ENCODE results near the gene CDYL.

CDYL gene

DNA sequence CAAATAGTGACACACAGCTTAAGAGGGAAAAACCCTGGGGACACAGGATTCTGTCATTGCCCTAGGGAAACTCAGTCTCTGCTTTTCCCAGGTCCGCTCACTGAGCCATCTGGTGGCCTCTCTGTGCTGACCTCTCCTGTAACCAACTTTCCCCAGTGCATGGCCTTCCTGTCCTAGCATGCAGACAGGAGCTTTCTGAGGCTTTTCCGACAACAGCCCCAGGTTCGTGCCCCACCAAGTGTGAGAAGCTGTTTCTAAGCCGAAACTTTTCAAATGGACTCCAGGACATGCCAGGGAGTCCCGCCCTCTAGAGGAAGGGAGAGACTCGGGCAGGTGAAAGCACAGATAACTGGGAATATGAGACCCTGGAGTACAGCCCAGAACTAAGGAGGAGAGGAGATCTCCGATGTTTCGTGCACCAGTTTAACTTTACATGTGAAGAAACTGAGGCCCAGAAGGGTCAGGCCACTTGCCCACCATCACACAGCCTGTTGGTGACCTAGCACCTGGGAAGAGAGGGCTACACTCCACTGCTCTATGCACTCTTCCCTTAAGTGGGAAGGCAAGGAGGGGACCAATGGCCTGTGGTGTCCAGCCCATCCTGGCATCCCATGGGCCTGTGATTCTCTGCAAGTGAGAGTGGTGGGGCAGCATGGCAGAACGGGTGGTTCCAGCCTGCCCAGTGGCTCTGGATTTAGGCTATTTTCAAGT is 181.5 kb downstream of the CDYL start:
- TF ChIP-seq, protein P1, sequence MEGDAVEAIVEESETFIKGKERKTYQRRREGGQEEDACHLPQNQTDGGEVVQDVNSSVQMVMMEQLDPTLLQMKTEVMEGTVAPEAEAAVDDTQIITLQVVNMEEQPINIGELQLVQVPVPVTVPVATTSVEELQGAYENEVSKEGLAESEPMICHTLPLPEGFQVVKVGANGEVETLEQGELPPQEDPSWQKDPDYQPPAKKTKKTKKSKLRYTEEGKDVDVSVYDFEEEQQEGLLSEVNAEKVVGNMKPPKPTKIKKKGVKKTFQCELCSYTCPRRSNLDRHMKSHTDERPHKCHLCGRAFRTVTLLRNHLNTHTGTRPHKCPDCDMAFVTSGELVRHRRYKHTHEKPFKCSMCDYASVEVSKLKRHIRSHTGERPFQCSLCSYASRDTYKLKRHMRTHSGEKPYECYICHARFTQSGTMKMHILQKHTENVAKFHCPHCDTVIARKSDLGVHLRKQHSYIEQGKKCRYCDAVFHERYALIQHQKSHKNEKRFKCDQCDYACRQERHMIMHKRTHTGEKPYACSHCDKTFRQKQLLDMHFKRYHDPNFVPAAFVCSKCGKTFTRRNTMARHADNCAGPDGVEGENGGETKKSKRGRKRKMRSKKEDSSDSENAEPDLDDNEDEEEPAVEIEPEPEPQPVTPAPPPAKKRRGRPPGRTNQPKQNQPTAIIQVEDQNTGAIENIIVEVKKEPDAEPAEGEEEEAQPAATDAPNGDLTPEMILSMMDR (IDR thresholded peaks at IDR 0.05; ENCODE audit: borderline replicate concordance, insufficient read depth, low read depth, low read length) = no peak
- no peak overlapping the region for H3K4me3 ChIP-seq (ENCODE audit: low read depth, low read length)

DNA sequence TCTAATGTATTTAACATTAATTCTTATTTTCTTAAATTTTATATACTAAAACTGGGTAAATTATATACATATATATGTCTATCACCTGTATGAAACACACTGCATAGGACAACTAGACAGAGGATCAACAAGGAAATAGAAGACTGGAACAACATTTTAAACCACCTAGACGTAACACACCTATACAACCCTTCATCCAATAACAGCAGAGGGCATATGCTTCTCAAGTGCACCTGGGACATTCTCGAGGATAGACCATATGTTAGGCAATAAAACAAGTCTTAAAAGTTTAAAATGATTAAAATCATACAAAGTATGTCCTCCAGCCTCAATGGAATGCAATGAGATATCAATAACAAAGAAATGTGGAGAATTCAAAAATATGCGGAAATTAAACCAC is 182.4 kb downstream of the CDYL start:
- TF ChIP-seq, protein P1 (IDR thresholded peaks at IDR 0.05; ENCODE audit: borderline replicate concordance, insufficient read depth, low read depth, low read length) = no peak
- no peak overlapping the region for H3K4me3 ChIP-seq (ENCODE audit: low read depth, low read length)

DNA sequence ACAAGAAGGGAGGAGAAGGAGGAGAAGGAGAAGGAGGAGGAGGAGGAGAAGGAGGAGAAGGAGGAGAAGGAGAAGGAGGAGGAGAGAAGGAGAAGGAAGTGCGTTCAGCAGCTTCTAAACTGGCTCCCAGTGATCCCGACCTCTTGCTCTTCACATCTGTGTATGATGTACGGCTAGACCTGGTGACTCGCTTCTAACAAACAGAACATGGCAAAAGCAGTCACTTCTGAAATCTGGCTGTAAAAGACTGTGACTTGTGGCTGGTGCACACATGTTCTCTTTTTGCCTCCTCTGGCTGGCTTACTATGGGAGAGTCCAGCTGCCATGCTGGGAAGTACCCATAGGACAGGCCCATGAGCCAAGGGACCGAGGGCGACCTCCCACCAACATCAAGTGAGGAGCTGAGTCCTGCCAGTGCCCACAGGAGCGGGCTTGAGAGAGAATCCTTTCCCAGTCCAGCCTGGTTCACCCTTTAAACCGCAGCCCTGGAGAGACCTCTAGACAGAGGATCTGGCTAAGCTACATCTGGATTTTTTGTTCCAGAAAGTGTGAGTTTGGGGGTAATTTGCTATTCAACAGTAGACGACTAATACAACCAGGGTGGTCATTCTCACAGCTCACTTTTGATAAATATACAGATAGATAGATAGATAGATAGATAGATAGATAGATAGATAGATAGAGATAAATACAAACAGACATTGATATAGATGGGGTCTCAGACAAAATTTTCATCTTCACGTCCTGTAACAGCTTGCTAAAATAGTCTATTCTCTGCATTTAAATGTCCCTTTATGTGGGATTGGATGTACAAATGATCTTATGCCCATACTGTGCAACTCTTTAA is 185.3 kb downstream of the CDYL start:
- TF ChIP-seq, protein P1 (IDR thresholded peaks at IDR 0.05; ENCODE audit: borderline replicate concordance, insufficient read depth, low read depth, low read length) = no peak

DNA sequence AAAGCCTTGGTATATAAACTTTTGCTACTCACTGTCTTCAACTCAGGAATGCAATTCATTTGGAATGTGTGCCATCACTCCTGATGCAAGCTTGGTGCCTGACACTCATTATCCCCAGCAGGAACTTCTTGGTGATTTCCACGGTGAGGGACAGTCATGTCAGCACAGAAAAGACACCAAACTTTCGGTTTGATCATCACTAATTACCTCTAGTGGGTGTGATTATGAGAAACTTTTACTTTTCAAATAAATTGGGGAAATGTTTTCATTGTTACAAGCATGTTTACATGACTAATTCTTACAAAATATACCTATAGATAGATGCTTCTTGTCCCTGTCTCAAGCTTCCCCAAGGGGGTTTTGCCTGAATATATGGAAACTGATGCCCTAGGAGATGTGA is 186.7 kb downstream of the CDYL start:
- H3K4me3 ChIP-seq (ENCODE audit: low read depth, low read length) = no peak overlapping the region
- TF ChIP-seq, protein P1 (IDR thresholded peaks at IDR 0.05; ENCODE audit: borderline replicate concordance, insufficient read depth, low read depth, low read length) = no peak

More for the DNA sequence above, 185.3 kb downstream of the CDYL start:
- no peak overlapping the region for H3K4me3 ChIP-seq (ENCODE audit: low read depth, low read length)

DNA sequence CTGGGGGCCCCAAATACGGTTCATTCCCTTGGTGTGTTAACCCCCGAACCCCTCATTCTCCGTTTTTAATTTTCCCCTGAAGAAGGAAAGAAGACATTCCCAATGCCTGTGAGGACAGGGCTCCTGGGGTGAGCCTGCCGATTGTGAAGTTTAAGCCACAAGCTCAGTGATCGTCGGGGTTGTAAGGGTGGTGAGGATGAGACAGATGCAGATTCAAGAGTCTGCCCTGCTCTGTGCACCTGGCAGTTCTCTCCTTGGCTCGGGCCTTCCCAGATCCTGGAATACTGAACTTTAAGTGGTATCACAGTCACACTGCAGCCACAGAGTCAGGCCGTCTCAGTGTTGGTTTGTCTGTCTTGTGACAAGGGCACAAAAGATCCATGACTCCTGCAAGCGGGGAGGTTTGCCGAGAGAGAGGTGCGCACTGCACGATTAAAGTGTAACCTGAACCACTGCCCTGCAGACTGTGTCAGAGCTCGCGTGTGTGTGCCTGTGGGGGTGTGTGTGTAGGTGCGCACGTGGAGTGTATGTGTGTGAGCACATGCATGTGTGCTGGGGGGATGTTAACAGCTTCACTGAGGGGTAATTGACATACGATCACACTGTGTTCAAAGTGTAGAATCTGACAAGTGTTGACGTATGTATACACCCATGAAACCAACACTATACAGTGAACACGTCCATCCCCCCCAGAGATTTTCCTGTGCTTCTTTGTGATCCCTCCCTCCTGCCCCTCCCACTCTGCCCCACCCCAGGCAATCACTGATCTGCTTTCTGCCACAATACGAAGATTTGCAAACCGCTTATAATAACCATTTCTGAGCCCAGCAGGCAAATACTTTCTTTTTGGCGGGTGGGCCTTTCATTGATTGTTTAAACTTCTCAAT is 188.7 kb downstream of the CDYL start:
- no peak overlapping the region for H3K4me3 ChIP-seq (ENCODE audit: low read depth, low read length)
- TF ChIP-seq, protein P1 (IDR thresholded peaks at IDR 0.05; ENCODE audit: borderline replicate concordance, insufficient read depth, low read depth, low read length) = no peak

DNA sequence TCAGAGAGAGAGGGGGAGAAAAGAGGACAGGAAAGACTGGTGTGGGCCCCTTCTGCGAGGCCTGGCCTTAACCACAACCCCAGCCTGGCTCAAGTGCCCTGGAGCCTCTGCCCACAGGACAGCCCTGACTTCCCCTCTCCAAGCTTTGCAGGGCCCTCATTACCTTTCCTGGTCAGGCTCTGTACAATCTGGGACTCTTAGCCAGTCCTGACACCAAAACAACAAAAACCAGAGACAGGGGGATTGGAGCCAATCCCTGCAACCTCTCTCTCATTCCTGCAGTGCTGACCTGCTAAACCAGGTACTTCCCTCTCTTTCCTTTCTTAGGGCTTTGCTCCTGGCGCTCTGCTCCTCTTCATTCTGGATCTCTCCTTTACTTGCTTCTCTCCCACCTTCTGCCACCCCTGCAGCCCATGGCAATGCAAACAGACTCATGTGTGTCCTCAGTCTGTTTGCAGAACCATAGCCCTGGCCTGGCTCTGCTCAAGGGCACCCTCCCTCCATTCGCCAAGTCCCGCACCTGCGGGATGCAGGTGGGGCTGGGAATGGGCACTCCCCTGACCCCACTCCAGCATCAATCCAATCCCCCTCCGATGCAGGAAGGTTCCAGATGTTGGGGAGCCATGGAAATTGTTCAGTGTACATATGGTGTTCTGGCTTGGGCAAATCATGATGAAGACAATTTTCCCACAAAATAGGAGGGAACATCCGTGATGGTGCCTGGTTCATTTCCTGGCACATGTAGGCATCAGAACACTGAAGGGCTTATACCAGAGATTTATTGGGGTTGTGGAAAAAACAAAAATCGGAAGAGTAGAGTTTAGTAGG is 189.6 kb downstream of the CDYL start:
- H3K4me3 ChIP-seq (ENCODE audit: low read depth, low read length) = no peak overlapping the region
- TF ChIP-seq, protein P1 (IDR thresholded peaks at IDR 0.05; ENCODE audit: borderline replicate concordance, insufficient read depth, low read depth, low read length) = no peak
